ENCODE data around the gene ANK3.

DNA sequence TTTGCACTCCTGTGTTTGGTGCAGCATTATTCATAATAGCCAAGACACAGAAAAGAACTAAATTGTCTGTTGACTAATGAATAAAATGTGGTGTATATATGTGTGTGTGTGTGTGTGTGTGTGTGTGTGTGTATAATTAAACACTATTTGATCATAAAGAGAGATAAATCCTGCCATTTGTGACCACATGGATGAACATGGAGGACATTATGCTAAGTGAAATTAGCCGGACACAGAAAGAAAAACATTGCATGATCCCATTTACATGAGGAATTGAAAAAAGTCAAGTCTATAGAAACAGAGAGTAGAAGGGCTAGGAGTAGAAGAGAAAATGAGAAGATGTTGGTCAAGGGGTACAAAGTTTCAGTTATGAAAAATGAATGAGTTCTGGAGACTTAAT, 85.9 kb downstream of the ANK3 start:
- no peak for TF ChIP-seq GATA2 (IDR thresholded peaks at IDR 0.05; ENCODE audit: low read depth, low read length)
- no peak for TF ChIP-seq GATA3 (IDR thresholded peaks at IDR 0.05; ENCODE audit: low read depth, low read length)
